Calu3 (cell line): ENCODE results near the gene NOSIP. TPM values are rescaled to one million over a fixed set of nuclear protein-coding genes. Genes with fewer than 3 reads are reported as not detected.

Experiments used
- BruUV-seq: library from RNA; stranded (reverse); fragments of 400-500 nt; replicated peaks from 2 replicates; lab custom pipeline; 2021; lab: Mats Ljungman, UMichigan
- CTCF ChIA-PET: fragments of 300-600 bp; sonication (Branson Sonifier 250); formaldehyde crosslinking; loops from one replicate; lab custom pipeline; 2022; ENCODE audit warnings: antibody characterized with exemption; lab: Charles Lee
- DNase-seq: peaks from one replicate; pipeline ENCODE4 v3.0.0; 2022
- H3K27ac Mint-ChIP-seq: one replicate; pipeline ENCODE4 v1.8.0; 2022; ENCODE audit warnings: mixed read lengths; ENCODE audit not compliant: unreplicated experiment
- H3K27me3 Mint-ChIP-seq: one replicate; pipeline ENCODE4 v1.8.0; 2022; ENCODE audit warnings: mixed read lengths; ENCODE audit not compliant: unreplicated experiment
- H3K36me3 Mint-ChIP-seq: one replicate; pipeline ENCODE4 v1.8.0; 2022; ENCODE audit warnings: mild to moderate bottlenecking, moderate library complexity, mixed read lengths; ENCODE audit not compliant: insufficient read depth, unreplicated experiment
- H3K4me1 Mint-ChIP-seq: one replicate; pipeline ENCODE4 v1.8.0; 2022; ENCODE audit warnings: mild to moderate bottlenecking, low read depth, mixed read lengths; ENCODE audit not compliant: unreplicated experiment
- H3K4me3 Mint-ChIP-seq: one replicate; pipeline ENCODE4 v1.8.0; 2022; ENCODE audit warnings: mild to moderate bottlenecking, low read depth, moderate library complexity, mixed read lengths; ENCODE audit not compliant: unreplicated experiment
- H3K9me3 Mint-ChIP-seq: one replicate; pipeline ENCODE4 v1.8.0; 2022; ENCODE audit warnings: low read depth, mixed read lengths; ENCODE audit not compliant: unreplicated experiment
- CTCF ChIP-seq: fragments of 200-600 bp; IDR thresholded peaks from one replicate; pipeline ENCODE4 v1.8.0; 2022; ENCODE audit warnings: antibody characterized with exemption; ENCODE audit not compliant: unreplicated experiment
- intact Hi-C: fragments of 100-400 bp; cut with micrococcal nuclease; formaldehyde crosslinking; loops from one replicate; pipeline ENCODE4 v1.10.0; 2022; ENCODE audit not compliant: unreplicated experiment
- total RNA-seq: library from RNA; stranded (reverse); gene quantifications from 2 replicates; pipeline ENCODE4 v1.2.3, GENCODE V29; 2022

Gene NOSIP
- total RNA-seq, 1 experiment from 2014 or later = 76.9 TPM

- TF ChIP-seq CTCF = peak; percentile 87
- Mint-ChIP-seq H3K4me3 (peak overlapping the region; percentile 29), H3K27me3 (peaks cover 17% of the 10 kb centered on the region), H3K36me3 (peaks cover 9% of the 10 kb centered on the region), H3K9me3 (no peaks in the 10 kb centered on the region), H3K27ac (peak overlapping the region; percentile 13), H3K4me1 (no peaks in the 10 kb centered on the region)
- intact Hi-C loops = loop anchor here (1.0 kb wide), 1 partner anchor 44 kb away; no protein-coding TSS in a partner anchor
- CTCF ChIA-PET = interaction anchor here (0.6 to 1.6 kb wide), 14 partner anchors 12 to 129 kb away, joined by 3 to 25 read pairs (median 4); partner anchors contain the start of gene FCGRT
- peak; percentile 80 for DNase-seq
- no TSS peak for BruUV-seq
These were observed 33.4 kb downstream of the NOSIP start for GRCh38 chr19:49546825-49547565.

- Mint-ChIP-seq H3K36me3 (peaks cover 4% of the 10 kb centered on the region), H3K27ac (no peak overlapping the region), H3K4me3 (no peak overlapping the region), H3K27me3 (peaks cover 17% of the 10 kb centered on the region), H3K4me1 (no peaks in the 10 kb centered on the region), H3K9me3 (no peaks in the 10 kb centered on the region)
- CTCF ChIA-PET = no interaction called here
- DNase-seq = no peak
- BruUV-seq = no TSS peak
- no peak for TF ChIP-seq CTCF
- intact Hi-C loops = no loop called here
These were observed 36.2 kb downstream of the NOSIP start for GRCh38 chr19:49544154-49544553.

DNA sequence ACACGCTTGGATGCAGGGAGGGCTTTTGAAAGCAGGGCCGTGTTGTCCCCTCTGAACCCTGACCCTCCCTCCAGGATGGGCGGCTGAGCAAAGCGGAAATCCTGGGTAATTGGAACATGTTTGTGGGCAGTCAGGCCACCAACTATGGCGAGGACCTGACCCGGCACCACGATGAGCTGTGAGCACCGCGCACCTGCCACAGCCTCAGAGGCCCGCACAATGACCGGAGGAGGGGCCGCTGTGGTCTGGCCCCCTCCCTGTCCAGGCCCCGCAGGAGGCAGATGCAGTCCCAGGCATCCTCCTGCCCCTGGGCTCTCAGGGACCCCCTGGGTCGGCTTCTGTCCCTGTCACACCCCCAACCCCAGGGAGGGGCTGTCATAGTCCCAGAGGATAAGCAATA lies 37.3 kb downstream of the NOSIP start:
- H3K9me3 Mint-ChIP-seq = no peaks in the 10 kb centered on the region
- no peak overlapping the region for H3K27ac Mint-ChIP-seq
- peaks cover 17% of the 10 kb centered on the region for H3K27me3 Mint-ChIP-seq
- BruUV-seq = no TSS peak
- intact Hi-C loops = no loop called here
- DNase-seq = no peak
- no peaks in the 10 kb centered on the region for H3K4me1 Mint-ChIP-seq
- H3K4me3 Mint-ChIP-seq = no peak overlapping the region
- no peak for TF ChIP-seq CTCF
- CTCF ChIA-PET = no interaction called here
- peaks cover 4% of the 10 kb centered on the region for H3K36me3 Mint-ChIP-seq

- Mint-ChIP-seq H3K4me1 (no peaks in the 10 kb centered on the region), H3K4me3 (no peak overlapping the region), H3K9me3 (no peaks in the 10 kb centered on the region), H3K27ac (no peak overlapping the region), H3K36me3 (peaks cover 3% of the 10 kb centered on the region), H3K27me3 (peaks cover 17% of the 10 kb centered on the region)
- intact Hi-C loops = no loop called here
- CTCF ChIA-PET = no interaction called here
- no peak for TF ChIP-seq CTCF
- DNase-seq = no peak
- BruUV-seq = no TSS peak
These were observed 37.9 kb downstream of the NOSIP start for GRCh38 chr19:49542446-49542845.
